ENCODE results near the gene GTF2E1. TPM values are rescaled to one million over a fixed set of nuclear protein-coding genes. Genes with fewer than 3 reads are reported as not detected.

Gene GTF2E1
- total and polyA plus RNA-seq, 10 of the 15 experiments (the other 5 are each of a cell fraction or from before 2014, with no cell fraction given): 9.2 to 24.9 (median 16.2) TPM

- TF ChIP-seq ZBTB4 (CRISPR knock-in tag; IDR thresholded peaks at IDR 0.05): no peak
- no peak for TF ChIP-seq NFYB (IDR thresholded peaks at IDR 0.05; ENCODE audit: insufficient read depth, low read depth, low read length)
- TF ChIP-seq POLR2AphosphoS5 (IDR thresholded peaks at IDR 0.05; ENCODE audit: low read length): no peak
- TF ChIP-seq MXI1 (IDR thresholded peaks at IDR 0.05; ENCODE audit: low read depth, low read length): no peak
- TF ChIP-seq RELB (IDR thresholded peaks at IDR 0.05; ENCODE audit: low read depth): peak; percentile 60; the same call in 1 of the 2 replicates
- TF ChIP-seq SUPT20H (IDR thresholded peaks at IDR 0.05; ENCODE audit: borderline replicate concordance, control insufficient read depth, low read depth, low read length): no peak
- TF ChIP-seq KAT2A (conservative IDR thresholded peaks at IDR 0.05; ENCODE audit: control insufficient read depth, low read depth, low read length): no peak
- no peak for TF ChIP-seq BACH1 (IDR thresholded peaks at IDR 0.05; ENCODE audit: borderline replicate concordance)
- no peak for TF ChIP-seq CEBPB (IDR thresholded peaks at IDR 0.05; ENCODE audit: borderline replicate concordance in 1 of 2, low read depth in 2 of 2, low read length in 2 of 2)
- no peak for TF ChIP-seq JUNB (IDR thresholded peaks at IDR 0.05)
- no peak for TF ChIP-seq IKZF1 (conservative IDR thresholded peaks at IDR 0.05)
- TF ChIP-seq, protein P1, sequence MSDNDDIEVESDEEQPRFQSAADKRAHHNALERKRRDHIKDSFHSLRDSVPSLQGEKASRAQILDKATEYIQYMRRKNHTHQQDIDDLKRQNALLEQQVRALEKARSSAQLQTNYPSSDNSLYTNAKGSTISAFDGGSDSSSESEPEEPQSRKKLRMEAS (IDR thresholded peaks at IDR 0.05; ENCODE audit: low read depth, low read length): no peak
- no peak for TF ChIP-seq DPF2 (IDR thresholded peaks at IDR 0.05)
- TF ChIP-seq ZNF622 (IDR thresholded peaks at IDR 0.05): no peak
- no peak for TF ChIP-seq TCF3 (IDR thresholded peaks at IDR 0.05; ENCODE audit: borderline replicate concordance, insufficient read depth, low read depth, low read length)
Measured at GRCh38 chr3:120763601-120764000, 21.1 kb downstream of the GTF2E1 start (continued).
